GM23338 (cell line): ENCODE results near the gene PDHX. TPM values are rescaled to one million over a fixed set of nuclear protein-coding genes. Genes with fewer than 3 reads are reported as not detected.

Experiments used
- ATAC-seq: fragments of 200-7000 bp; cut with Tn5 transposase; 3 replicates; pipeline ENCODE4 v1.9.1; 2020
- DNase-seq: peaks from one replicate; pipeline ENCODE4 v3.0.0-alpha.2; 2015; ENCODE audit warnings: low spot score
- H2AFZ ChIP-seq: fragments of 200-600 bp; sonication (generic); 2 replicates; pipeline ENCODE4 v1.8.0; 2016; ENCODE audit warnings: antibody characterized with exemption, mild to moderate bottlenecking, moderate library complexity
- H3F3A ChIP-seq: fragments of 200-600 bp; sonication (generic); replicated peaks from 2 replicates; pipeline ENCODE4 v1.8.0; 2017; ENCODE audit warnings: antibody characterized with exemption, mixed run types, low read depth
- H3K27ac ChIP-seq: fragments of 200-600 bp; sonication (generic); 2 replicates; pipeline ENCODE4 v1.6.1; 2016; ENCODE audit warnings: low read depth
- H3K27me3 ChIP-seq: fragments of 200-600 bp; sonication (generic); 2 replicates; pipeline ENCODE4 v1.8.0; 2016; ENCODE audit warnings: mild to moderate bottlenecking, mixed run types, moderate library complexity; ENCODE audit not compliant: insufficient read depth
- H3K36me3 ChIP-seq: fragments of 200-600 bp; sonication (generic); 2 replicates; pipeline ENCODE4 v1.8.0; 2016; ENCODE audit warnings: mild to moderate bottlenecking; ENCODE audit not compliant: insufficient read depth
- H3K4me1 ChIP-seq: fragments of 200-600 bp; sonication (generic); 2 replicates; pipeline ENCODE4 v1.8.0; 2016; ENCODE audit warnings: mild to moderate bottlenecking, moderate library complexity; ENCODE audit not compliant: insufficient read depth
- H3K4me2 ChIP-seq: fragments of 200-600 bp; sonication (generic); 2 replicates; pipeline ENCODE4 v1.7.1; 2017; ENCODE audit warnings: mixed run types
- H3K4me3 ChIP-seq: fragments of 200-600 bp; sonication (generic); 2 replicates; pipeline ENCODE4 v1.6.1; 2016; ENCODE audit warnings: mixed run types
- H3K79me2 ChIP-seq: fragments of 200-600 bp; sonication (generic); replicated peaks from 2 replicates; pipeline ENCODE4 v1.8.0; 2017; ENCODE audit warnings: mild to moderate bottlenecking; ENCODE audit not compliant: insufficient read depth
- H3K9me2 ChIP-seq: fragments of 200-600 bp; sonication (generic); 2 replicates; pipeline ENCODE4 v1.8.0; 2017; ENCODE audit not compliant: insufficient read depth
- H4K20me1 ChIP-seq: fragments of 200-600 bp; sonication (generic); replicated peaks from 2 replicates; pipeline ENCODE4 v1.8.0; 2017; ENCODE audit warnings: mild to moderate bottlenecking; ENCODE audit not compliant: insufficient read depth
- H3K27ac Mint-ChIP-seq: 2 replicates; pipeline ENCODE4 v1.8.0; 2020; ENCODE audit warnings: inconsistent platforms, mild to moderate bottlenecking, moderate library complexity, mixed read lengths
- H3K27me3 Mint-ChIP-seq: 3 replicates; pipeline ENCODE4 v1.8.0; 2022; ENCODE audit warnings: low read depth, mild to moderate bottlenecking, moderate library complexity, mixed read lengths, inconsistent platforms; ENCODE audit not compliant: insufficient read depth, poor library complexity
- H3K36me3 Mint-ChIP-seq: 3 replicates; pipeline ENCODE4 v1.8.0; 2021; ENCODE audit warnings: low read depth, mild to moderate bottlenecking, inconsistent platforms, moderate library complexity, mixed read lengths
- H3K4me1 Mint-ChIP-seq: 3 replicates; pipeline ENCODE4 v1.8.0; 2020; ENCODE audit warnings: mild to moderate bottlenecking, inconsistent platforms, mixed read lengths
- H3K4me3 Mint-ChIP-seq: 3 replicates; pipeline ENCODE4 v1.8.0; 2021; ENCODE audit warnings: moderate library complexity, mild to moderate bottlenecking, inconsistent platforms, mixed read lengths
- H3K9me3 Mint-ChIP-seq: 3 replicates; pipeline ENCODE4 v1.8.0; 2020; ENCODE audit warnings: moderate library complexity, mild to moderate bottlenecking, inconsistent platforms, mixed read lengths
- CTCF ChIP-seq, 2 experiments: fragments of 200-600 bp in 1 of 2; sonication (generic) in 1 of 2; conservative IDR thresholded peaks; 2 replicates each; pipeline versions ENCODE4 v1.5.1 to v1.6.1; 2016 to 2017; ENCODE audit warnings: antibody characterized with exemption in 2 of 2, low read depth in 2 of 2, mild to moderate bottlenecking in 2 of 2, moderate library complexity in 1 of 2
- ETS1 ChIP-seq: IDR thresholded peaks from 2 replicates; pipeline ENCODE4 v1.6.1; 2016; ENCODE audit warnings: antibody characterized with exemption
- EZH2phosphoT487 ChIP-seq: fragments of 200-600 bp; sonication (generic); IDR thresholded peaks from one replicate; pipeline ENCODE4 v1.8.1; 2018; ENCODE audit warnings: antibody characterized with exemption; ENCODE audit not compliant: unreplicated experiment
- NANOG ChIP-seq: IDR thresholded peaks from 2 replicates; pipeline ENCODE4 v1.6.1; 2016; ENCODE audit warnings: antibody characterized with exemption, borderline replicate concordance
- STAT1 ChIP-seq: IDR thresholded peaks from one replicate; pipeline ENCODE4 v1.6.1; 2016; ENCODE audit warnings: antibody characterized with exemption; ENCODE audit not compliant: unreplicated experiment
- ZNF331 ChIP-seq: fragments of 250-450 bp; sonication (Bioruptor Pico); IDR thresholded peaks from 2 replicates; pipeline ENCODE4 v1.5.0; 2020; ENCODE audit warnings: low read depth, mild to moderate bottlenecking, moderate library complexity
- ZNF462 ChIP-seq: fragments of 250-450 bp; sonication (Bioruptor Pico); IDR thresholded peaks from 2 replicates; pipeline ENCODE4 v1.5.0; 2020; ENCODE audit warnings: mild to moderate bottlenecking, moderate library complexity
- polyA plus RNA-seq: library from polyadenylated mRNA; unstranded; fragments of >200 nt; fragmentation: Nextera tagmentation; extraction: Ambion mirVana; gene quantifications from 2 replicates; pipeline ENCODE4 v1.2.1, GENCODE V29; 2016
- total RNA-seq: library from RNA; depleted of rRNA; stranded (reverse); fragments of >200 nt; shearing (Covaris generic); gene quantifications from 2 replicates; pipeline ENCODE4 v1.2.3, GENCODE V29; 2014

PDHX gene
- total and polyA plus RNA-seq, 2 experiments from 2014 or later: 36.9 to 40.2 TPM

- TF ChIP-seq ZNF462 (CRISPR knock-in tag) (no peak), CTCF (conservative IDR thresholded peaks at IDR 0.05; ENCODE audit: low read depth in 2 of 2) (no peak)
Measured at GRCh38 chr11:34948696-34949095, 32.3 kb downstream of the PDHX start (continued).

- H3K9me2 ChIP-seq: no peaks in the 10 kb centered on the region
- Mint-ChIP-seq H3K9me3 (no peaks in the 10 kb centered on the region), H3K36me3 (peaks cover 2% of the 10 kb centered on the region; the same call in 1 of the 3 replicates), H3K27me3 (peaks cover 2% of the 10 kb centered on the region), H3K4me3 (no peak overlapping the region), H3K4me1 (no peaks in the 10 kb centered on the region), H3K27ac (no peak overlapping the region)
- no peak overlapping the region for H2AFZ ChIP-seq
- H3K4me1 ChIP-seq: no peaks in the 10 kb centered on the region
- H3F3A ChIP-seq: no peaks in the 10 kb centered on the region
- no peak overlapping the region for H3K27ac ChIP-seq
- peaks cover 4% of the 10 kb centered on the region; the same call in 1 of the 2 replicates for H3K79me2 ChIP-seq
- no peak overlapping the region for H3K4me2 ChIP-seq
- H3K27me3 ChIP-seq: no peaks in the 10 kb centered on the region
- no peak overlapping the region for H3K4me3 ChIP-seq
- H4K20me1 ChIP-seq: no peaks in the 10 kb centered on the region; the same call in 1 of the 2 replicates
- ATAC-seq (no peak), DNase-seq (no peak)
- no peaks in the 10 kb centered on the region for H3K36me3 ChIP-seq
- TF ChIP-seq STAT1 (no peak), ZNF331 (CRISPR knock-in tag) (no peak), ETS1 (no peak), EZH2phosphoT487 (no peak), NANOG (no peak), ZNF462 (CRISPR knock-in tag) (no peak)
Measured at GRCh38 chr11:34953955-34954354, 37.5 kb downstream of the PDHX start.
